HFFc6 (cell line): ENCODE measurements around the gene CPS1. TPM values are rescaled to one million over a fixed set of nuclear protein-coding genes. Genes with fewer than 3 reads are reported as not detected.

Experiments
- DNase-seq: peaks from one replicate; pipeline ENCODE4 v3.0.0-alpha.2; 2018
- H3K27ac Mint-ChIP-seq: 2 replicates; pipeline ENCODE4 v1.8.0; 2020; ENCODE audit warnings: mild to moderate bottlenecking, mixed read lengths
- H3K27me3 Mint-ChIP-seq: 2 replicates; pipeline ENCODE4 v1.8.0; 2021; ENCODE audit warnings: mild to moderate bottlenecking, moderate library complexity, mixed read lengths; ENCODE audit not compliant: insufficient read depth
- H3K36me3 Mint-ChIP-seq: 2 replicates; pipeline ENCODE4 v1.8.0; 2021; ENCODE audit warnings: low read depth, mixed read lengths
- H3K4me1 Mint-ChIP-seq: 2 replicates; pipeline ENCODE4 v1.8.0; 2020; ENCODE audit warnings: low read depth, mixed read lengths
- H3K4me3 Mint-ChIP-seq: 2 replicates; pipeline ENCODE4 v1.8.0; 2020; ENCODE audit warnings: mild to moderate bottlenecking, moderate library complexity, mixed read lengths
- H3K9me3 Mint-ChIP-seq: 2 replicates; pipeline ENCODE4 v1.8.0; 2020; ENCODE audit warnings: mild to moderate bottlenecking, mixed read lengths
- long read RNA-seq: library from polyadenylated mRNA; unstranded; transcript quantifications from one replicate; pipeline ENCODE4 v2.0.0, GENCODE V29; 2019
- total RNA-seq, 6 experiments: library from RNA; stranded (reverse); fragmentation: NEBNext Ultra II Directional; extraction: Animal tissue kit (Norgen Biotek cat#: 25700); gene quantifications; 2 replicates in 1 of 6; 3 replicates in 5 of 6; pipeline ENCODE4 v1.2.3, GENCODE V29; 2021
- TF ChIP-seq, protein P1 (sequence below): fragments of 200-600 bp; sonication (generic); IDR thresholded peaks from 2 replicates; pipeline ENCODE4 v1.5.0; 2021; ENCODE audit warnings: antibody characterized with exemption, mild to moderate bottlenecking

Gene CPS1
- total RNA-seq: 1 to 10 TPM; 1.6 to 5.2 (median 3.1) TPM
- long read RNA-seq: 0 reads

GRCh38 chr2:210556329-210556980 lies at the start of gene CPS1:
Gene CPS1 (plus strand): TSS chr2:210556599. CDS start chr2:210556734, 135 bp downstream.
- TF ChIP-seq, protein P1, sequence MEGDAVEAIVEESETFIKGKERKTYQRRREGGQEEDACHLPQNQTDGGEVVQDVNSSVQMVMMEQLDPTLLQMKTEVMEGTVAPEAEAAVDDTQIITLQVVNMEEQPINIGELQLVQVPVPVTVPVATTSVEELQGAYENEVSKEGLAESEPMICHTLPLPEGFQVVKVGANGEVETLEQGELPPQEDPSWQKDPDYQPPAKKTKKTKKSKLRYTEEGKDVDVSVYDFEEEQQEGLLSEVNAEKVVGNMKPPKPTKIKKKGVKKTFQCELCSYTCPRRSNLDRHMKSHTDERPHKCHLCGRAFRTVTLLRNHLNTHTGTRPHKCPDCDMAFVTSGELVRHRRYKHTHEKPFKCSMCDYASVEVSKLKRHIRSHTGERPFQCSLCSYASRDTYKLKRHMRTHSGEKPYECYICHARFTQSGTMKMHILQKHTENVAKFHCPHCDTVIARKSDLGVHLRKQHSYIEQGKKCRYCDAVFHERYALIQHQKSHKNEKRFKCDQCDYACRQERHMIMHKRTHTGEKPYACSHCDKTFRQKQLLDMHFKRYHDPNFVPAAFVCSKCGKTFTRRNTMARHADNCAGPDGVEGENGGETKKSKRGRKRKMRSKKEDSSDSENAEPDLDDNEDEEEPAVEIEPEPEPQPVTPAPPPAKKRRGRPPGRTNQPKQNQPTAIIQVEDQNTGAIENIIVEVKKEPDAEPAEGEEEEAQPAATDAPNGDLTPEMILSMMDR: no peak
- Mint-ChIP-seq H3K4me1 (no peaks in the 10 kb centered on the region), H3K27me3 (no peaks in the 10 kb centered on the region), H3K9me3 (no peaks in the 10 kb centered on the region; the same call in none of the 2 replicates), H3K36me3 (no peaks in the 10 kb centered on the region), H3K4me3 (no peak within 1 kb of the TSS), H3K27ac (no peak within 1 kb of the TSS)
- DNase-seq: no peak

- H3K4me3 Mint-ChIP-seq: no peak overlapping the region
- H3K36me3 Mint-ChIP-seq: no peaks in the 10 kb centered on the region
- no peak overlapping the region for H3K27ac Mint-ChIP-seq
- DNase-seq: no peak
- TF ChIP-seq, protein P1: no peak
- H3K4me1 Mint-ChIP-seq: no peaks in the 10 kb centered on the region
- peaks cover 2% of the 10 kb centered on the region for H3K27me3 Mint-ChIP-seq
- H3K9me3 Mint-ChIP-seq: peaks cover 4% of the 10 kb centered on the region; the same call in 1 of the 2 replicates
These were observed 40.5 kb upstream of the CPS1 start for GRCh38 chr2:210515911-210516310.

GRCh38 chr2:210517264-210517663 lies 39.1 kb upstream of the CPS1 start:
- Mint-ChIP-seq H3K27me3 (no peaks in the 10 kb centered on the region; the same call in 1 of the 2 replicates), H3K36me3 (no peaks in the 10 kb centered on the region), H3K4me1 (no peaks in the 10 kb centered on the region), H3K27ac (no peak overlapping the region), H3K4me3 (no peak overlapping the region), H3K9me3 (peaks cover 4% of the 10 kb centered on the region; the same call in 1 of the 2 replicates)
- TF ChIP-seq, protein P1: no peak
- no peak for DNase-seq

GRCh38 chr2:210519594-210519993 lies 36.8 kb upstream of the CPS1 start:
- TF ChIP-seq, protein P1: no peak
- Mint-ChIP-seq H3K27me3 (no peaks in the 10 kb centered on the region; the same call in 1 of the 2 replicates), H3K27ac (no peak overlapping the region), H3K4me1 (no peaks in the 10 kb centered on the region), H3K4me3 (no peak overlapping the region), H3K36me3 (no peaks in the 10 kb centered on the region), H3K9me3 (peaks cover 9% of the 10 kb centered on the region; the same call in 1 of the 2 replicates)
- DNase-seq: no peak

- no peak for DNase-seq
- Mint-ChIP-seq H3K9me3 (peaks cover 5% of the 10 kb centered on the region), H3K4me3 (no peak overlapping the region), H3K27me3 (no peaks in the 10 kb centered on the region; the same call in 1 of the 2 replicates), H3K4me1 (no peaks in the 10 kb centered on the region), H3K36me3 (no peaks in the 10 kb centered on the region; the same call in 1 of the 2 replicates), H3K27ac (no peak overlapping the region)
- TF ChIP-seq, protein P1: no peak
These were observed 34.0 kb upstream of the CPS1 start for GRCh38 chr2:210522399-210522798.
